HG02642 (cell line): ENCODE data around the gene HOXD12.

Experiments used
- ATAC-seq: cut with Tn5 transposase; IDR thresholded peaks from one replicate; pipeline ENCODE4 v1.9.1; 2021; ENCODE audit warnings: mild to moderate bottlenecking; ENCODE audit not compliant: unreplicated experiment, poor library complexity

Gene HOXD12

GRCh38 chr2:176080540-176081375, 18.8 kb upstream of the HOXD12 start:
- no peak for ATAC-seq

GRCh38 chr2:176081376-176081836, 18.2 kb upstream of the HOXD12 start:
- no peak for ATAC-seq

GRCh38 chr2:176081837-176082524, 17.6 kb upstream of the HOXD12 start:
- no peak for ATAC-seq

- ATAC-seq, result no peak
Measured at GRCh38 chr2:176082525-176082823, 17.1 kb upstream of the HOXD12 start.

- ATAC-seq, result no peak
Measured at GRCh38 chr2:176082824-176083751, 16.5 kb upstream of the HOXD12 start.

GRCh38 chr2:176083796-176084261, 15.8 kb upstream of the HOXD12 start, which contains the start of gene EVX2:
EVX2 (minus strand) TSS chr2:176083962; CDS start chr2:176083776, 186 bp downstream.
- no peak for ATAC-seq

- ATAC-seq, result no peak
Measured at GRCh38 chr2:176084611-176085119, 14.9 kb upstream of the HOXD12 start.

GRCh38 chr2:176085120-176085788, 14.3 kb upstream of the HOXD12 start:
- no peak for ATAC-seq

- no peak for ATAC-seq
Measured at GRCh38 chr2:176085861-176086771, 13.5 kb upstream of the HOXD12 start.

GRCh38 chr2:176087330-176088047, 12.1 kb upstream of the HOXD12 start:
- no peak for ATAC-seq

- no peak for ATAC-seq
Measured at GRCh38 chr2:176088048-176088936, 11.3 kb upstream of the HOXD12 start.

GRCh38 chr2:176088937-176089842, 10.4 kb upstream of the HOXD12 start:
- no peak for ATAC-seq

- no peak for ATAC-seq
Measured at GRCh38 chr2:176089843-176090395, 9.7 kb upstream of the HOXD12 start.

- no peak for ATAC-seq
Measured at GRCh38 chr2:176090862-176091261, 8.7 kb upstream of the HOXD12 start.

GRCh38 chr2:176091329-176092258, 8.0 kb upstream of the HOXD12 start:
- no peak for ATAC-seq
